ENCODE measurements around the gene COL6A1. TPM values are rescaled to one million over a fixed set of nuclear protein-coding genes. Genes with fewer than 3 reads are reported as not detected.

COL6A1 gene
- total RNA-seq, 1 experiment from 2014 or later: 87.5 TPM

DNA sequence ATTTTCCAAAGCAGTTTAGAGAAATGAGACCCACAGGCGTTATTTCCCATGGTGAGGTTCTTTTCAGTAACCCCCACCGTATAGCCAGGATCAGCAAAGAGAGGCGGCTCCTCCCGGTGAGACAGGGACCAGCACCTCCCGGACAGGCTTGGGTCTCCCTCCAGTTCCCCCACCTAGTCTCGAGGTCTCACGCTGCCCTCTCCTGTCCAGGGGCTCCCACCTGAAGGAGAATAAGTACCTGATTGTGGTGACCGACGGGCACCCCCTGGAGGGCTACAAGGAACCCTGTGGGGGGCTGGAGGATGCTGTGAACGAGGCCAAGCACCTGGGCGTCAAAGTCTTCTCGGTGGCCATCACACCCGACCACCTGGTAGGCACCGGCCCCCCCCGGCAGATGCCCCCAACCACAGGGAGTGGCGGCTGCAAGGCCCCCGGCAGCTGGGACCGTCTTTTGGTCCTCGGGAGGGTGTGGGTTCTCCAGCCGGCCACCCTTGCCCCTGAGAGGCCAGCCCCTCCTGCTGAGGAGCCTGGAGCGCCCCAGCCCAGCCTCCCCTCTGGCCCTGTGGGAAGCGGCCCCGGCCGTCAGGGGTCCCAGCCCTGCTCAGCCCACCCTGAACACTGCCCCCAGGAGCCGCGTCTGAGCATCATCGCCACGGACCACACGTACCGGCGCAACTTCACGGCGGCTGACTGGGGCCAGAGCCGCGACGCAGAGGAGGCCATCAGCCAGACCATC is 4.9 kb downstream of the COL6A1 start:
- RAD21 ChIA-PET (ENCODE audit: low non-redundant PET in 1 of 2, low total read pairs in 2 of 2, uncharacterized antibody in 2 of 2, unreplicated experiment in 2 of 2): no interaction called here
- Histone ChIP-seq H3K4me2 (ENCODE audit: low read length) (no peak overlapping the region), H3K9ac (ENCODE audit: low read length) (no peak overlapping the region), H3K4me1 (ENCODE audit: control insufficient read depth in 1 of 2, insufficient read depth in 2 of 2, low read length in 2 of 2) (peaks cover 0 to 10% of the 10 kb centered on the region in 2 experiments; a peak in 2 of 4 replicates), H3K9me2 (ENCODE audit: insufficient read depth) (no peaks in the 10 kb centered on the region), H3K27me3 (ENCODE audit: insufficient read depth, low read length) (no peaks in the 10 kb centered on the region), H3K9me3 (ENCODE audit: control insufficient read depth in 1 of 2, insufficient read depth in 1 of 2, low read depth in 1 of 2, low read length in 2 of 2) (no peaks in the 10 kb centered on the region), H4K20me1 (ENCODE audit: insufficient read depth) (no peaks in the 10 kb centered on the region), H3K79me2 (ENCODE audit: insufficient read depth, low read length) (no peaks in the 10 kb centered on the region; the same call in 1 of the 2 replicates), H3K36me3 (ENCODE audit: control insufficient read depth in 1 of 2, insufficient read depth in 2 of 2, low read length in 2 of 2) (peaks cover 0 to 15% of the 10 kb centered on the region in 2 experiments; a peak in 2 of 4 replicates), H3K4me3 (replicated peaks in 1 of 2; ENCODE audit: low read depth in 1 of 2, low read length in 2 of 2) (no peak overlapping the region), H2AFZ (ENCODE audit: low read depth, low read length, poor library complexity, severe bottlenecking) (no peak overlapping the region), H3K27ac (ENCODE audit: low read depth, low read length) (no peak overlapping the region)
- no peak for DNase-seq (ENCODE audit: low read depth, low spot score)
- intact Hi-C loops (cut with micrococcal nuclease): no loop called here
- CTCF ChIA-PET: no interaction called here
- POLR2A ChIA-PET: no interaction called here
- TF ChIP-seq TCF7L2 (IDR thresholded peaks at IDR 0.05; ENCODE audit: borderline replicate concordance, extremely low read depth, insufficient read depth, insufficient read length): no peak
- TF ChIP-seq, protein P1, sequence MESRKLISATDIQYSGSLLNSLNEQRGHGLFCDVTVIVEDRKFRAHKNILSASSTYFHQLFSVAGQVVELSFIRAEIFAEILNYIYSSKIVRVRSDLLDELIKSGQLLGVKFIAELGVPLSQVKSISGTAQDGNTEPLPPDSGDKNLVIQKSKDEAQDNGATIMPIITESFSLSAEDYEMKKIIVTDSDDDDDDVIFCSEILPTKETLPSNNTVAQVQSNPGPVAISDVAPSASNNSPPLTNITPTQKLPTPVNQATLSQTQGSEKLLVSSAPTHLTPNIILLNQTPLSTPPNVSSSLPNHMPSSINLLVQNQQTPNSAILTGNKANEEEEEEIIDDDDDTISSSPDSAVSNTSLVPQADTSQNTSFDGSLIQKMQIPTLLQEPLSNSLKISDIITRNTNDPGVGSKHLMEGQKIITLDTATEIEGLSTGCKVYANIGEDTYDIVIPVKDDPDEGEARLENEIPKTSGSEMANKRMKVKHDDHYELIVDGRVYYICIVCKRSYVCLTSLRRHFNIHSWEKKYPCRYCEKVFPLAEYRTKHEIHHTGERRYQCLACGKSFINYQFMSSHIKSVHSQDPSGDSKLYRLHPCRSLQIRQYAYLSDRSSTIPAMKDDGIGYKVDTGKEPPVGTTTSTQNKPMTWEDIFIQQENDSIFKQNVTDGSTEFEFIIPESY (IDR thresholded peaks at IDR 0.05; ENCODE audit: extremely low read depth, insufficient replicate concordance, low read length): no peak
- TF ChIP-seq POLR2AphosphoS5 (IDR thresholded peaks at IDR 0.05; ENCODE audit: low read depth, low read length): no peak
- TF ChIP-seq, protein P2, sequence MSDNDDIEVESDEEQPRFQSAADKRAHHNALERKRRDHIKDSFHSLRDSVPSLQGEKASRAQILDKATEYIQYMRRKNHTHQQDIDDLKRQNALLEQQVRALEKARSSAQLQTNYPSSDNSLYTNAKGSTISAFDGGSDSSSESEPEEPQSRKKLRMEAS (IDR thresholded peaks at IDR 0.05): no peak
- TF ChIP-seq SP1 (IDR thresholded peaks at IDR 0.05; ENCODE audit: low read depth): no peak
- TF ChIP-seq CEBPB (IDR thresholded peaks at IDR 0.05; ENCODE audit: low read depth): no peak
- no TSS peak for BruUV-seq (replicated peaks)
- ATAC-seq: no peak
